K562 (cell line): ENCODE measurements around the gene BRD4. TPM values are rescaled to one million over a fixed set of nuclear protein-coding genes. Genes with fewer than 3 reads are reported as not detected.

ENCODE experiments used
- ATAC-seq: fragments of 200-7000 bp; cut with Tn5 transposase; 3 replicates; pipeline ENCODE4 v1.9.1; 2020; ENCODE audit warnings: moderate library complexity
- BruUV-seq: library from RNA; stranded (reverse); fragments of 400-500 nt; replicated peaks from 2 replicates; lab custom pipeline; 2021; lab: Mats Ljungman, UMichigan
- CTCF ChIA-PET: fragments of 300-600 bp; formaldehyde crosslinking; extraction: SDS; loops from one replicate; lab custom pipeline; 2021; ENCODE audit warnings: low intra/inter-chr PET ratio; lab: Yijun Ruan, JAX
- POLR2A ChIA-PET: fragments of 300-600, 350-650 bp; sonication (Branson Sonifier 250); formaldehyde crosslinking; extraction: SDS; loops from one replicate; lab custom pipeline; 2021; ENCODE audit warnings: antibody characterized with exemption, inconsistent platforms; lab: Yijun Ruan, JAX
- DNase-seq, 4 experiments: peaks; one replicate each; pipeline versions ENCODE4 v3.0.0 to v3.0.0-alpha.2; 2011 to 2018; ENCODE audit warnings: low spot score in 3 of 4, mixed read lengths in 3 of 4; ENCODE audit errors: extremely low read depth in 1 of 4
- FAIRE-seq: peaks from 2 replicates; lab custom pipeline; 2011; peaks lifted over from hg19 to GRCh38; lab: Jason Lieb, UNC
- H2AFZ ChIP-seq: 2 replicates; pipeline ENCODE4 v1.6.0; 2011; ENCODE audit warnings: low read depth, low read length, control low read depth, inconsistent platforms
- H3K27ac ChIP-seq: fragments of 200-600 bp; 3 replicates; pipeline ENCODE4 v1.8.0; 2011; ENCODE audit warnings: low read depth, mild to moderate bottlenecking, control low read depth, inconsistent platforms, low read length, moderate library complexity, mixed read lengths; ENCODE audit errors: extremely low read depth
- H3K27me3 ChIP-seq, 2 experiments: fragments of 300-600 bp in 1 of 2; 2 replicates in 1 of 2; 3 replicates in 1 of 2; pipeline versions ENCODE4 v1.6.0 to v1.8.0; 2011; ENCODE audit warnings: inconsistent platforms in 2 of 2, low read length in 2 of 2, mild to moderate bottlenecking in 1 of 2, mixed read lengths in 1 of 2, moderate library complexity in 1 of 2; ENCODE audit not compliant: control insufficient read depth in 2 of 2, insufficient read depth in 2 of 2
- H3K36me3 ChIP-seq: fragments of 300-600 bp; 3 replicates; pipeline ENCODE4 v1.8.0; 2011; ENCODE audit warnings: mild to moderate bottlenecking, low read length, inconsistent platforms; ENCODE audit not compliant: control insufficient read depth, insufficient read depth
- H3K4me1 ChIP-seq, 2 experiments: fragments of 200-600 bp in 1 of 2; replicated peaks in 1 of 2; 2 replicates in 1 of 2; 3 replicates in 1 of 2; pipeline versions ENCODE4 v1.5.1 to v1.8.0; 2011; ENCODE audit warnings: inconsistent platforms in 2 of 2, low read length in 2 of 2, mild to moderate bottlenecking in 1 of 2, mixed read lengths in 1 of 2, moderate library complexity in 1 of 2; ENCODE audit not compliant: control insufficient read depth in 2 of 2, insufficient read depth in 2 of 2
- H3K4me2 ChIP-seq: 2 replicates; pipeline ENCODE4 v1.6.1; 2011; ENCODE audit warnings: low read length, control low read depth, inconsistent platforms, mixed read lengths; ENCODE audit not compliant: insufficient read depth
- H3K4me3 ChIP-seq: fragments of 200-600 bp; sonication (generic), shearing (Covaris generic); 2 replicates; pipeline ENCODE4 v1.5.1; 2016; ENCODE audit warnings: control low read depth, inconsistent platforms
- H3K79me2 ChIP-seq: fragments of 200-600 bp; 3 replicates; pipeline ENCODE4 v1.8.0; 2011; ENCODE audit warnings: low read length, inconsistent platforms; ENCODE audit not compliant: control insufficient read depth, insufficient read depth
- H3K9ac ChIP-seq, 2 experiments: 2 replicates each; pipeline versions ENCODE4 v1.6.0 to v1.6.1; 2011; ENCODE audit warnings: low read depth in 2 of 2, low read length in 2 of 2, control low read depth in 1 of 2, inconsistent platforms in 1 of 2, mild to moderate bottlenecking in 1 of 2, mixed read lengths in 1 of 2; ENCODE audit not compliant: insufficient read depth in 1 of 2
- H3K9me1 ChIP-seq: one replicate; pipeline ENCODE4 v1.6.0; 2011; ENCODE audit warnings: inconsistent platforms, mild to moderate bottlenecking, low read length, moderate library complexity; ENCODE audit not compliant: control insufficient read depth, insufficient read depth
- H3K9me3 ChIP-seq: replicated peaks from 2 replicates; pipeline ENCODE4 v1.5.1; 2011; ENCODE audit warnings: low read depth, low read length, inconsistent platforms; ENCODE audit not compliant: control insufficient read depth, insufficient read depth
- H4K20me1 ChIP-seq: replicated peaks from 2 replicates; pipeline ENCODE4 v1.6.1; 2011; ENCODE audit warnings: low read length, inconsistent platforms, mixed read lengths; ENCODE audit not compliant: control insufficient read depth, insufficient read depth
- DDX20 ChIP-seq: fragments of 450-650 bp; IDR thresholded peaks from 2 replicates; pipeline ENCODE4 v1.6.1; 2016; ENCODE audit warnings: missing genetic modification characterization, low read depth, mild to moderate bottlenecking, missing compliant biosample characterization, moderate library complexity
- MXD1 ChIP-seq: fragments of 250-450 bp; sonication (Bioruptor Pico); IDR thresholded peaks from 2 replicates; pipeline ENCODE4 v1.8.0; 2021; ENCODE audit warnings: borderline replicate concordance, mild to moderate bottlenecking, moderate library complexity; ENCODE audit not compliant: poor library complexity, severe bottlenecking
- NCOA4 ChIP-seq: fragments of 450-650 bp; IDR thresholded peaks from 2 replicates; pipeline ENCODE4 v1.6.1; 2018; ENCODE audit warnings: mild to moderate bottlenecking; ENCODE audit not compliant: partially characterized antibody
- ZNF311 ChIP-seq: fragments of 250-450 bp; sonication (Bioruptor Pico); IDR thresholded peaks from 2 replicates; pipeline ENCODE4 v1.4.0; 2020; ENCODE audit warnings: mild to moderate bottlenecking, moderate library complexity
- WGBS: fragments of 100-300 bp; shearing (Covaris generic); methylation state at CpG from one replicate; pipeline ENCODE4 v1.1.6; 2016; ENCODE audit warnings: low coverage, mixed read lengths; ENCODE audit not compliant: insufficient coverage; ENCODE audit errors: missing lambda C conversion rate; 5-methylcytosine and 5-hydroxymethylcytosine counted together
- in situ Hi-C: fragments of 300-500 bp; cut with MboI; formaldehyde crosslinking; loops from 4 replicates; pipeline ENCODE4 v1.15.0; 2018; ENCODE audit warnings: inconsistent platforms, mixed read lengths
- intact Hi-C: fragments of 100-400 bp; cut with micrococcal nuclease; formaldehyde crosslinking; loops from 2 replicates; pipeline ENCODE4 v1.14.2; 2022
- polyA plus RNA-seq, 8 experiments: library from polyadenylated mRNA; depleted of rRNA in 4 of 8; stranded (reverse) in 5 of 8; unstranded in 3 of 8; fragments of >200 nt; fragmentation: Nextera tagmentation in 2 of 8; fragmentation: Illumina TruSeq in 1 of 8; extraction: Ambion mirVana in 2 of 8; extraction: Trizol in 1 of 8; gene quantifications; 2 replicates each; pipeline versions ENCODE4 v1.2.1 to v1.2.3, GENCODE V29; 2011 to 2014; ENCODE audit warnings: inconsistent platforms in 1 of 8, missing spikeins in 1 of 8
- total RNA-seq, 7 experiments: library from RNA; depleted of rRNA in 6 of 7; stranded (reverse); fragments of >200 nt in 6 of 7; fragmentation: Illumina TruSeq in 2 of 7; extraction: Trizol in 2 of 7; gene quantifications; 2 replicates each; pipeline versions ENCODE4 v1.2.1 to v1.2.3, GENCODE V29; 2011 to 2021; ENCODE audit warnings: low replicate concordance in 1 of 7
- TF ChIP-seq, protein P1 (sequence below): fragments of 450-650 bp; formaldehyde crosslinking; IDR thresholded peaks from 2 replicates; pipeline ENCODE4 v1.4.0; 2022; ENCODE audit warnings: missing genetic modification characterization
- TF ChIP-seq, protein P2 (sequence below): fragments of 450-650 bp; formaldehyde crosslinking; IDR thresholded peaks from 2 replicates; pipeline ENCODE4 v1.4.0; 2022; ENCODE audit warnings: mild to moderate bottlenecking, moderate library complexity

Gene BRD4
- total and polyA plus RNA-seq, 9 of the 15 experiments (the other 6 are each of a cell fraction or from before 2014, with no cell fraction given) = 1.8 to 105 (median 15.6) TPM

DNA sequence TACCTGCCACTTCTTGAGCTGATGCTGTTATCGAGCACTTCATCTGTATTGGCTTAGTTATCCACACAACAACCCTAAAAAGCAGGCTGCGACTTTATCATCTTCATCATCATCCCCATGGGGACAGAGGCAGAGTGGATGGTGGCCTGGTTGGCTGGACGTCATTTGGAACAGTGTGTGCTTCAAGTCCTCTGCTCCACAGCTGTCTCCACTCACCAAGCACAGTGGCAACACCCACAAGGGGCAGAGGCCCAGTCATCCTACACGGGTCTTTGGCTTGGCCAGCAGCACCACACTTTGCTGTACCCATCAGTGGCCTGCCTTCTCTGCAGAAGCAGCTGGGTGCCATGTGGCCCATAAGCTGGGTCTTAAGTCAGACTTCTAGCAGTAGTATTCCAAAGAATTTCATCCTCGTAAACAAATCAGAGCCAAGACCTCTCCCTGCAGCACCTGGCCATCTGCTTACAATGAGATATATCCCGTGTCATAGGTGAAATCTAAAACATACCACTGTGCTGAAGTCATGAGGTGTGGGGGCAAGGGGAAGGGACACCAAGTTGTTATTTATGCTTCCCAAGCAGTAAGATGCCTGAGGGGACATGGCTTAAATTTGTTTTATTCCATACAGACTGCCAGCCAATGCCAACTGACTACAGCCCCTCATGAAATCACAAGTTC is 52.2 kb downstream of the BRD4 start:
- ATAC-seq (no peak), DNase-seq (no peak), FAIRE-seq (no peak)
- ChIA-PET CTCF (interaction anchor here (1.7 kb wide), 1 partner anchor 103 kb away, joined by 5 read pairs; no protein-coding TSS in a partner anchor), POLR2A (interaction anchor here (0.5 to 5.0 kb wide), 5 partner anchors 10 to 99 kb away, joined by 3 to 34 read pairs (median 4); no protein-coding TSS in a partner anchor)
- Histone ChIP-seq H3K36me3 (peaks cover 38% of the 10 kb centered on the region; the same call in 2 of the 3 replicates), H3K27ac (no peak overlapping the region), H3K4me2 (no peak overlapping the region; the same call in 1 of the 2 replicates), H3K9ac (no peak overlapping the region), H2AFZ (no peak overlapping the region), H3K27me3 (no peaks in the 10 kb centered on the region), H3K9me3 (no peaks in the 10 kb centered on the region), H3K4me3 (no peak overlapping the region), H3K4me1 (peaks cover 16 to 61% of the 10 kb centered on the region in 2 experiments), H4K20me1 (peaks cover 83% of the 10 kb centered on the region), H3K79me2 (peaks cover 99% of the 10 kb centered on the region), H3K9me1 (peaks cover 24% of the 10 kb centered on the region)
- no TSS peak for BruUV-seq
- intact Hi-C loops = loop anchor here (5.0 kb wide), 1 partner anchor 42 kb away; no protein-coding TSS in a partner anchor
- 53% methylated on average over 6 of the region's 6 CpGs for WGBS
- TF ChIP-seq, protein P1, sequence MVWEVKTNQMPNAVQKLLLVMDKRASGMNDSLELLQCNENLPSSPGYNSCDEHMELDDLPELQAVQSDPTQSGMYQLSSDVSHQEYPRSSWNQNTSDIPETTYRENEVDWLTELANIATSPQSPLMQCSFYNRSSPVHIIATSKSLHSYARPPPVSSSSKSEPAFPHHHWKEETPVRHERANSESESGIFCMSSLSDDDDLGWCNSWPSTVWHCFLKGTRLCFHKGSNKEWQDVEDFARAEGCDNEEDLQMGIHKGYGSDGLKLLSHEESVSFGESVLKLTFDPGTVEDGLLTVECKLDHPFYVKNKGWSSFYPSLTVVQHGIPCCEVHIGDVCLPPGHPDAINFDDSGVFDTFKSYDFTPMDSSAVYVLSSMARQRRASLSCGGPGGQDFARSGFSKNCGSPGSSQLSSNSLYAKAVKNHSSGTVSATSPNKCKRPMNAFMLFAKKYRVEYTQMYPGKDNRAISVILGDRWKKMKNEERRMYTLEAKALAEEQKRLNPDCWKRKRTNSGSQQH (CRISPR knock-in tag) = no peak
- TF ChIP-seq MXD1 (CRISPR knock-in tag) (no peak), DDX20 (no peak), ZNF311 (no peak), NCOA4 (no peak)
- TF ChIP-seq, protein P2, sequence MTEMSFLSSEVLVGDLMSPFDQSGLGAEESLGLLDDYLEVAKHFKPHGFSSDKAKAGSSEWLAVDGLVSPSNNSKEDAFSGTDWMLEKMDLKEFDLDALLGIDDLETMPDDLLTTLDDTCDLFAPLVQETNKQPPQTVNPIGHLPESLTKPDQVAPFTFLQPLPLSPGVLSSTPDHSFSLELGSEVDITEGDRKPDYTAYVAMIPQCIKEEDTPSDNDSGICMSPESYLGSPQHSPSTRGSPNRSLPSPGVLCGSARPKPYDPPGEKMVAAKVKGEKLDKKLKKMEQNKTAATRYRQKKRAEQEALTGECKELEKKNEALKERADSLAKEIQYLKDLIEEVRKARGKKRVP = no peak
- in situ Hi-C loops = no loop called here
